ENCODE results near the gene TRIM68. TPM values are rescaled to one million over a fixed set of nuclear protein-coding genes. Genes with fewer than 3 reads are reported as not detected.
A peak's percentile ranks its signal among the peaks of the same experiment; 100 is the strongest.

TRIM68 gene
- total RNA-seq, 6 donors from 2014 or later = 8.7 to 21.6 (median 13.1) TPM

DNA sequence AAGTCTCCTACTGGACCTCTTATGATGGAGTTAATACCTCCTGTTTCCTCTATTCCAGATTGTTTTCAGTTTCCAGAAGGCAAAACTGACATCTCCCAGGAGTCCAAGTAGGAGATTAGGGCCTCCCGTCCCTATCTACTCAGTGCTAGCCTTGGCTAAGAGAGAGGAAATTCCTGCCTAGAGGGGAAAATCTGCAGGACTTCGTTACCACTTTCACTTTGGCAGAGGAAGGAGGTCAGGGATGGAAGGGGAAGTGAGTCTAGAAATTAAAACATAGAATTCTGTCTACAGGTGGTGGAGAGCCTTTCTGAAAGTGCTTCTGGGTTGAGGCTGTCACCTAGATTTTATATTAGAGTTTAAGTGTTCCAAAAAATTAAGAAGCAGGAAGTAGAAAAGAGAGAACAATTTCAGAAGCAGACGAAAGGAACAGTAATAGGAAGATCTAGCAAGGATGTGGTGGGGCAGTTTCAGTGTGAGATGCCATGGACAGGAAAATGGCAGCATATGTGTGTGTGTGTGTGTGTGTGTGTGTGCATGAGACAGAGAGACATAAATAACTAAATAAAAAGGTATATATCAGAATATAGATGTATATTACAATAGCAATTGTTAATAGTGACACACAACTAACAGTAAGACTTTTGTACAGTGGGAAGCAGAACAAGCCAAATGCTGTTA lies 2.4 kb upstream of the TRIM68 start:
- TF ChIP-seq POLR2AphosphoS5 (IDR thresholded peaks at IDR 0.05) = no peak
- TF ChIP-seq, protein P1, sequence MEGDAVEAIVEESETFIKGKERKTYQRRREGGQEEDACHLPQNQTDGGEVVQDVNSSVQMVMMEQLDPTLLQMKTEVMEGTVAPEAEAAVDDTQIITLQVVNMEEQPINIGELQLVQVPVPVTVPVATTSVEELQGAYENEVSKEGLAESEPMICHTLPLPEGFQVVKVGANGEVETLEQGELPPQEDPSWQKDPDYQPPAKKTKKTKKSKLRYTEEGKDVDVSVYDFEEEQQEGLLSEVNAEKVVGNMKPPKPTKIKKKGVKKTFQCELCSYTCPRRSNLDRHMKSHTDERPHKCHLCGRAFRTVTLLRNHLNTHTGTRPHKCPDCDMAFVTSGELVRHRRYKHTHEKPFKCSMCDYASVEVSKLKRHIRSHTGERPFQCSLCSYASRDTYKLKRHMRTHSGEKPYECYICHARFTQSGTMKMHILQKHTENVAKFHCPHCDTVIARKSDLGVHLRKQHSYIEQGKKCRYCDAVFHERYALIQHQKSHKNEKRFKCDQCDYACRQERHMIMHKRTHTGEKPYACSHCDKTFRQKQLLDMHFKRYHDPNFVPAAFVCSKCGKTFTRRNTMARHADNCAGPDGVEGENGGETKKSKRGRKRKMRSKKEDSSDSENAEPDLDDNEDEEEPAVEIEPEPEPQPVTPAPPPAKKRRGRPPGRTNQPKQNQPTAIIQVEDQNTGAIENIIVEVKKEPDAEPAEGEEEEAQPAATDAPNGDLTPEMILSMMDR (IDR thresholded peaks at IDR 0.05) = no peak
- TF ChIP-seq POLR2A (IDR thresholded peaks at IDR 0.05) = no peak
- no peak for TF ChIP-seq EP300 (IDR thresholded peaks at IDR 0.05)
- WGBS, 2 donors = 26 to 36% methylated on average over 3 of the region's 3 CpGs
- no peaks in the 10 kb centered on the region for H3K9me3 ChIP-seq
- H3K27me3 ChIP-seq = no peaks in the 10 kb centered on the region
- ATAC-seq (ENCODE audit: low FRiP score in 2 of 2) (no peak), DNase-seq (no peak)
- peaks cover 9 to 17% (median 14%) of the 10 kb centered on the region in 4 donors for H3K4me1 ChIP-seq
- peak overlapping the region in 2 of 4 donors; percentile 10 to 58 for H3K27ac ChIP-seq
- peak overlapping the region in 2 of 4 donors; percentile 1 to 20 for H3K4me3 ChIP-seq
- H3K36me3 ChIP-seq = no peaks in the 10 kb centered on the region

DNA sequence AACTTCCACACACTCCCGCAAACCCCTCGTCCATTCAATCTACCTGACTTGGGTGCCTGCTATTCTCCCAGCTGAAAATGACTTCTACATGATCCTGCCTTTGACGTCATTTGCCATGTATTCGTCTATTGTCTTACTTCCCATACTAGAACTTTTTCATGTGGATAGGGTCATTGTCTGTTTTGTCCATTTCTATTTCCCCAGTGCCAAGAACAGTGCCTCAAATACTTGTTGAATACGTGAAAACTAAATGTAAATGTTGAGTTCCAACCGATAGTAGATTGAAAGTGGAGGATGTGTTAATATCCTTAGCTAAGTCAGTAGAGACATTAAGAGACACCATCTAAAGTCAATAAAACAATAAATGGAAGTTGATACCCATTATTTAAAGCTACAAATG lies 935 bp downstream of the TRIM68 start:
- TF ChIP-seq, protein P1 (IDR thresholded peaks at IDR 0.05) = no peak
- TF ChIP-seq POLR2A (IDR thresholded peaks at IDR 0.05) = no peak
- no peak for TF ChIP-seq POLR2AphosphoS5 (IDR thresholded peaks at IDR 0.05)
- no peak for TF ChIP-seq EP300 (IDR thresholded peaks at IDR 0.05)
- WGBS, 2 donors = 21 to 27% methylated on average over 6 of the region's 6 CpGs
- ATAC-seq (ENCODE audit: low FRiP score in 2 of 2) (no peak), DNase-seq (no peak)
- Histone ChIP-seq H3K4me1 (peaks cover 9 to 17% (median 14%) of the 10 kb centered on the region in 4 donors), H3K36me3 (peaks cover 0 to 22% (median 10%) of the 10 kb centered on the region in 4 donors), H3K27ac (peak overlapping the region in 3 of 4 donors; percentile 90 to 94 (median 93)), H3K9me3 (no peaks in the 10 kb centered on the region), H3K27me3 (no peaks in the 10 kb centered on the region), H3K4me3 (peak overlapping the region in 3 of 4 donors; percentile 64 to 78 (median 68))

DNA sequence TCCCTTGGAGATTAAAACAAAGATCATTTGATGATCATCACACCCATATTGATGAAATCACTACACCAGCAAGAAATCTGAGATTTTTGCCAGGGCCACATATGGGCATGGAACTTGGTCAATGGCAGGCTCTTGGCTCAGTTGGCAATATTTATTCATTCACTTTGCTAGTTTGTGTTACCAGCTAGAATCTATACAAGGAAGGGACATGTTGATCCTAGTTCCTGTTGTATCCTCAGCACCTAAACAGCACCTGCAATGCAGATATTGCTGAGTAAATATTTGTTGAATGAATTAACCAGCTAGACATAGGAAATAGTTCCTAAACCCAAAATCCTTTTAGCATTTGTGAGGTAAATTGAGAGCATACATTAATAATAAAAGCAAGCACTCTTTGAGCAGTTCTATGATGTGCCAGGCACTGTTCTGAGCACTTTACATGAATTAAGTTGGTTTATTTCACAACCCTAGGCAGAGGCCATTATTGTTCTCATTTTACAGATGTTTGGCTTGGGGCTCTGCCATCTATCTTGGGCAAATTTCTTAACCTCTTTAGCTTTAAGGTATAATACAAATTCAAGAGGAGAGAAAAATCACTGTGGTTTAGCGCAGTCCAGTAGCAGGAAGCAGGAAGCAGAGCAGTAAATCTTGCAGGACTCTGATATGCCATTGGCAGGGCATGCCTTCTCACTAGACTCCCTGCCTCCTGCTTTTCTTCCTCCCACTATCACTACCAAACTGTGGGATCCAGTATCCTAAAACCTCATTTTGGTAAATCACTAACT lies 1.6 kb downstream of the TRIM68 start:
- Histone ChIP-seq H3K4me1 (peaks cover 9 to 17% (median 14%) of the 10 kb centered on the region in 4 donors), H3K27ac (peak overlapping the region in 2 of 4 donors; percentile 90 to 93), H3K4me3 (peak overlapping the region in 3 of 4 donors; percentile 64 to 78 (median 68)), H3K36me3 (peaks cover 0 to 29% (median 17%) of the 10 kb centered on the region in 4 donors), H3K27me3 (no peaks in the 10 kb centered on the region), H3K9me3 (no peaks in the 10 kb centered on the region)
- WGBS, 2 donors = 8 to 31% methylated on average over 1 of the region's 1 CpG
- ATAC-seq (ENCODE audit: low FRiP score in 2 of 2) (no peak), DNase-seq (peak in 1 of 2 donors; percentile 25)
- TF ChIP-seq, protein P1 (IDR thresholded peaks at IDR 0.05) = no peak
- peak in 1 of 4 donors; percentile 32 for TF ChIP-seq POLR2A (IDR thresholded peaks at IDR 0.05)

DNA sequence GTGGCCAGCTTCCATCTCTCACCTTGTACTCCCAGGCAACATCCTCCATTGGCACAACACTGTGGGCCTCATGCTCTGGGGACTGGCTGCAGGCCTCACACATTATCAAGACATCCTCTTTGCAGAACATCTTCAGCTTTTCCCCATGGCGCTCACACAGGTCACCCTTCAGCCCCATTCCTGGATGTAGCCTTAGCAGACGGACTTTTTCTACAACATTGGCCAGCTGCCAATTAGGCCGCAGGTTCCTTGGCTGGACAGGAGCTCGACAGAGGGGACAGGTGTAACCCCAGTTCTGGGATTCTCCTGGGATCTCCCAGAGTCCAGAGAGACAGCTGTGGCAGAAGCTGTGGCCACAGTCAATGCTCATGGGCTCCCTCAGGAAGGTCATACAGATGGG lies 3.0 kb downstream of the TRIM68 start:
- TF ChIP-seq EP300 (IDR thresholded peaks at IDR 0.05) = no peak
- TF ChIP-seq, protein P1 (IDR thresholded peaks at IDR 0.05) = no peak
- no peak for TF ChIP-seq POLR2AphosphoS5 (IDR thresholded peaks at IDR 0.05)
- TF ChIP-seq POLR2A (IDR thresholded peaks at IDR 0.05) = no peak
- DNase-seq (no peak), ATAC-seq (ENCODE audit: low FRiP score in 2 of 2) (no peak)
- H3K27ac ChIP-seq = no peak overlapping the region
- no peak overlapping the region for H3K4me3 ChIP-seq
- 88 to 91% methylated on average over 4 of the region's 4 CpGs for whole genome bisulfite sequencing, 2 donors
- H3K4me1 ChIP-seq = peaks cover 9 to 16% (median 13%) of the 10 kb centered on the region in 4 donors
- peaks cover 4 to 43% (median 31%) of the 10 kb centered on the region in 4 donors for H3K36me3 ChIP-seq
- H3K27me3 ChIP-seq = no peaks in the 10 kb centered on the region
- H3K9me3 ChIP-seq = no peaks in the 10 kb centered on the region
